SK-N-SH (cell line): ENCODE results near the gene FNDC3B. TPM values are rescaled to one million over a fixed set of nuclear protein-coding genes. Genes with fewer than 3 reads are reported as not detected.

Experiments used
- CTCF ChIA-PET: fragments of 300-600, 350-600 bp; formaldehyde crosslinking; extraction: SDS; loops from one replicate; lab custom pipeline; 2021; lab: Yijun Ruan, JAX
- POLR2A ChIA-PET: fragments of 350-600 bp; sonication (Branson Sonifier 250); formaldehyde crosslinking; extraction: SDS; loops from one replicate; lab custom pipeline; 2020; ENCODE audit warnings: antibody characterized with exemption, inconsistent platforms; lab: Yijun Ruan, JAX
- DNase-seq: peaks from one replicate; pipeline ENCODE4 v3.0.0; 2012
- H2AFZ ChIP-seq: fragments of 200-600 bp; sonication (generic); 2 replicates; pipeline ENCODE4 v1.8.1; 2016; ENCODE audit warnings: antibody characterized with exemption, mild to moderate bottlenecking, low read depth
- H3F3A ChIP-seq: fragments of 200-600 bp; sonication (generic); replicated peaks from 2 replicates; pipeline ENCODE3; 2016; ENCODE audit warnings: antibody characterized with exemption, mild to moderate bottlenecking; ENCODE audit not compliant: insufficient read depth
- H3K27ac ChIP-seq, 2 experiments: fragments of 200-500 bp in 1 of 2; fragments of 200-600 bp in 1 of 2; sonication (Bioruptor generic) in 1 of 2; sonication (generic), shearing (Covaris generic) in 1 of 2; 2 replicates each; pipeline versions ENCODE4 v1.5.1 to v1.6.1; 2014 to 2016; ENCODE audit warnings: low read depth in 2 of 2, inconsistent platforms in 1 of 2, low read length in 1 of 2, mild to moderate bottlenecking in 1 of 2, mixed read lengths in 1 of 2
- H3K27me3 ChIP-seq: fragments of 200-600 bp; sonication (generic), shearing (Covaris generic); 2 replicates; pipeline ENCODE4 v1.6.1; 2016; ENCODE audit warnings: mixed run types; ENCODE audit not compliant: insufficient read depth
- H3K36me3 ChIP-seq, 2 experiments: fragments of 200-500 bp in 1 of 2; fragments of 200-600 bp in 1 of 2; sonication (Bioruptor generic) in 1 of 2; sonication (generic) in 1 of 2; replicated peaks in 1 of 2; 2 replicates each; pipeline versions ENCODE3 to v1.5.1; 2014 to 2016; ENCODE audit warnings: low read length in 1 of 2, mild to moderate bottlenecking in 1 of 2; ENCODE audit not compliant: insufficient read depth in 2 of 2, control insufficient read depth in 1 of 2
- H3K4me1 ChIP-seq, 2 experiments: fragments of 200-500 bp in 1 of 2; fragments of 200-600 bp in 1 of 2; sonication (Bioruptor generic) in 1 of 2; sonication (generic), shearing (Covaris generic) in 1 of 2; 2 replicates each; pipeline versions ENCODE4 v1.5.1 to v1.6.1; 2014 to 2016; ENCODE audit warnings: low read depth in 1 of 2, low read length in 1 of 2, mixed run types in 1 of 2; ENCODE audit not compliant: insufficient read depth in 2 of 2, control insufficient read depth in 1 of 2
- H3K4me2 ChIP-seq: fragments of 200-600 bp; sonication (generic), shearing (Covaris generic); 2 replicates; pipeline ENCODE4 v1.6.1; 2017; ENCODE audit warnings: mixed run types
- H3K4me3 ChIP-seq, 2 experiments: fragments of 200-500 bp in 1 of 2; fragments of 200-600 bp in 1 of 2; sonication (Bioruptor generic) in 1 of 2; sonication (generic), shearing (Covaris generic) in 1 of 2; 2 replicates each; pipeline versions ENCODE4 v1.5.1 to v1.8.1; 2014 to 2016; ENCODE audit warnings: low read depth in 2 of 2, inconsistent platforms in 1 of 2, low read length in 1 of 2, mild to moderate bottlenecking in 1 of 2, mixed read lengths in 1 of 2, moderate library complexity in 1 of 2
- H3K79me2 ChIP-seq: fragments of 200-600 bp; sonication (generic); 2 replicates; pipeline ENCODE4 v1.8.1; 2017; ENCODE audit warnings: mild to moderate bottlenecking; ENCODE audit not compliant: insufficient read depth
- H3K9ac ChIP-seq: fragments of 200-600 bp; sonication (generic); 2 replicates; pipeline ENCODE4 v1.6.1; 2017; ENCODE audit warnings: mixed run types
- H3K9me2 ChIP-seq: fragments of 200-600 bp; sonication (generic); 2 replicates; pipeline ENCODE4 v1.6.1; 2017; ENCODE audit warnings: mixed run types
- H3K9me3 ChIP-seq: fragments of 200-600 bp; sonication (generic); 2 replicates; pipeline ENCODE4 v1.6.1; 2017; ENCODE audit warnings: mixed run types, mild to moderate bottlenecking, moderate library complexity
- H4K20me1 ChIP-seq: fragments of 200-600 bp; sonication (generic); 2 replicates; pipeline ENCODE4 v1.6.1; 2017; ENCODE audit warnings: mild to moderate bottlenecking, mixed run types; ENCODE audit not compliant: insufficient read depth
- CHD2 ChIP-seq: fragments of 150-350 bp; IDR thresholded peaks from 2 replicates; pipeline ENCODE4 v1.6.1; 2018; ENCODE audit warnings: low read length; ENCODE audit not compliant: partially characterized antibody
- FOSL2 ChIP-seq: IDR thresholded peaks from 2 replicates; pipeline ENCODE4 v1.4.0; 2012; ENCODE audit warnings: low read depth, mild to moderate bottlenecking, moderate library complexity, borderline replicate concordance
- FOXJ3 ChIP-seq: sonication (generic); formaldehyde crosslinking; IDR thresholded peaks from 2 replicates; pipeline ENCODE4 v1.5.1; 2020; ENCODE audit warnings: mild to moderate bottlenecking, missing genetic modification reagents
- FOXM1 ChIP-seq: IDR thresholded peaks from 2 replicates; pipeline ENCODE4 v1.4.0; 2012; ENCODE audit warnings: low read depth, mild to moderate bottlenecking
- JUND ChIP-seq: IDR thresholded peaks from 2 replicates; pipeline ENCODE4 v1.4.0; 2012
- NRF1 ChIP-seq: IDR thresholded peaks from 2 replicates; pipeline ENCODE4 v1.6.1; 2012; ENCODE audit warnings: low read depth, mild to moderate bottlenecking, low read length
- RAD21 ChIP-seq: IDR thresholded peaks from 2 replicates; pipeline ENCODE4 v1.6.1; 2012; ENCODE audit warnings: mild to moderate bottlenecking, low read length
- SMC3 ChIP-seq: IDR thresholded peaks from 2 replicates; pipeline ENCODE4 v1.6.1; 2012; ENCODE audit warnings: low read depth, low read length, improper control_type of control experiment
- TEAD4 ChIP-seq: IDR thresholded peaks from 2 replicates; pipeline ENCODE4 v1.4.0; 2012; ENCODE audit warnings: mild to moderate bottlenecking, borderline replicate concordance; ENCODE audit not compliant: insufficient read depth
- USF1 ChIP-seq: IDR thresholded peaks from 2 replicates; pipeline ENCODE4 v1.4.0; 2012; ENCODE audit warnings: low read depth, borderline replicate concordance
- USF2 ChIP-seq: fragments of 150-350 bp; IDR thresholded peaks from 2 replicates; pipeline ENCODE4 v1.6.1; 2017; ENCODE audit warnings: antibody characterized with exemption, low read length, low read depth, borderline replicate concordance
- YY1 ChIP-seq: IDR thresholded peaks from 2 replicates; pipeline ENCODE4 v1.4.0; 2012; ENCODE audit warnings: low read depth, mild to moderate bottlenecking
- WGBS: methylation state at CpG from one replicate; pipeline ENCODE4 v1.1.6; 2017; ENCODE audit warnings: low lambda C conversion rate; 5-methylcytosine and 5-hydroxymethylcytosine counted together
- polyA plus RNA-seq, 3 experiments: library from polyadenylated mRNA; depleted of rRNA; stranded (reverse); fragments of >200 nt; gene quantifications; 2 replicates each; pipeline ENCODE4 v1.2.3, GENCODE V29; 2012
- TF ChIP-seq, protein P1 (sequence below): IDR thresholded peaks from 2 replicates; pipeline ENCODE4 v1.4.0; 2012; ENCODE audit warnings: low read depth, borderline replicate concordance
- TF ChIP-seq, protein P2 (sequence below): fragments of 200-600 bp; sonication (generic); IDR thresholded peaks from 2 replicates; pipeline ENCODE4 v1.6.1; 2017; ENCODE audit warnings: antibody characterized with exemption, mild to moderate bottlenecking, moderate library complexity
- TF ChIP-seq, protein P3 (sequence below): IDR thresholded peaks from 2 replicates; pipeline ENCODE4 v1.4.0; 2012; ENCODE audit warnings: low read depth

The FNDC3B gene
- polyA plus RNA-seq, 1 of the 3 experiments (the other 2 are of a cell fraction): 10.4 TPM

DNA sequence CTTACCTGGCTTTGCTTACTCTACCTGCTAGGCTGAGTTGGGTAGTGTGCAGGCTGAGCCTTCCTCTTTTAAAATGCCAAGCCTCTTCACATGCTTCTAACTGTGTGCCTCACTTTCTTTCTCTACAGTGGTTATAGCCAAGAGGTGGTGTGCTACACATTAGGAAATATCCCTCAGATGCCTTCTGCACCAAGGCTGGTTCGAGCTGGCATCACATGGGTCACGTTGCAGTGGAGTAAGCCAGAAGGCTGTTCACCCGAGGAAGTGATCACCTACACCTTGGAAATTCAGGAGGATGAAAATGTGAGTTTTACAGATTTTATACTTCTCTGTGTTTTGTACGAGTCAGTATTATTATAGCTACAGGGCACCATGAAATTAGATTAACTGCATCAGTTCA, 291.0 kb downstream of the FNDC3B start:
- H3K4me1 ChIP-seq: peaks cover 0 to 14% of the 10 kb centered on the region in 2 experiments; a peak in 1 of 4 replicates
- H3K9me2 ChIP-seq: no peaks in the 10 kb centered on the region
- H3K27ac ChIP-seq: peak overlapping the region in 1 of 2 experiments; percentile 58; a peak in 2 of 4 replicates
- 90% methylated on average over 4 of the region's 4 CpGs for WGBS
- peaks cover 25% of the 10 kb centered on the region for H3F3A ChIP-seq
- H3K27me3 ChIP-seq: no peaks in the 10 kb centered on the region
- no peak for DNase-seq
- peaks cover 53 to 76% of the 10 kb centered on the region in 2 experiments for H3K36me3 ChIP-seq
- POLR2A ChIA-PET: interaction anchor here (0.8 kb wide), 1 partner anchor 43 kb away, joined by 3 read pairs; no protein-coding TSS in a partner anchor
- no peak overlapping the region for H3K4me3 ChIP-seq
- no peaks in the 10 kb centered on the region for H4K20me1 ChIP-seq
- peaks cover 11% of the 10 kb centered on the region for H3K79me2 ChIP-seq
- no peaks in the 10 kb centered on the region for H3K9me3 ChIP-seq
- CTCF ChIA-PET: interaction anchor here (0.7 to 4.6 kb wide), 5 partner anchors 9 to 295 kb away, joined by 3 to 47 read pairs (median 3); no protein-coding TSS in a partner anchor
- TF ChIP-seq, protein P1, sequence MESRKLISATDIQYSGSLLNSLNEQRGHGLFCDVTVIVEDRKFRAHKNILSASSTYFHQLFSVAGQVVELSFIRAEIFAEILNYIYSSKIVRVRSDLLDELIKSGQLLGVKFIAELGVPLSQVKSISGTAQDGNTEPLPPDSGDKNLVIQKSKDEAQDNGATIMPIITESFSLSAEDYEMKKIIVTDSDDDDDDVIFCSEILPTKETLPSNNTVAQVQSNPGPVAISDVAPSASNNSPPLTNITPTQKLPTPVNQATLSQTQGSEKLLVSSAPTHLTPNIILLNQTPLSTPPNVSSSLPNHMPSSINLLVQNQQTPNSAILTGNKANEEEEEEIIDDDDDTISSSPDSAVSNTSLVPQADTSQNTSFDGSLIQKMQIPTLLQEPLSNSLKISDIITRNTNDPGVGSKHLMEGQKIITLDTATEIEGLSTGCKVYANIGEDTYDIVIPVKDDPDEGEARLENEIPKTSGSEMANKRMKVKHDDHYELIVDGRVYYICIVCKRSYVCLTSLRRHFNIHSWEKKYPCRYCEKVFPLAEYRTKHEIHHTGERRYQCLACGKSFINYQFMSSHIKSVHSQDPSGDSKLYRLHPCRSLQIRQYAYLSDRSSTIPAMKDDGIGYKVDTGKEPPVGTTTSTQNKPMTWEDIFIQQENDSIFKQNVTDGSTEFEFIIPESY: no peak
- no peak for TF ChIP-seq NRF1
- TF ChIP-seq USF1: no peak
- TF ChIP-seq FOXJ3 (CRISPR knock-in tag): no peak
- no peak for TF ChIP-seq FOXM1
- no peak overlapping the region for H3K4me2 ChIP-seq
- no peak overlapping the region for H2AFZ ChIP-seq
- no peak overlapping the region for H3K9ac ChIP-seq

GRCh38 chr3:172332256-172333041, 293.1 kb downstream of the FNDC3B start:
- H3K79me2 ChIP-seq: peaks cover 13% of the 10 kb centered on the region
- peaks cover 0 to 9% of the 10 kb centered on the region in 2 experiments; a peak in 1 of 4 replicates for H3K4me1 ChIP-seq

More at GRCh38 chr3:172332256-172333041, 293.1 kb downstream of the FNDC3B start:
- no peaks in the 10 kb centered on the region for H3K9me2 ChIP-seq
- H3K27me3 ChIP-seq: no peaks in the 10 kb centered on the region
- TF ChIP-seq, protein P2, sequence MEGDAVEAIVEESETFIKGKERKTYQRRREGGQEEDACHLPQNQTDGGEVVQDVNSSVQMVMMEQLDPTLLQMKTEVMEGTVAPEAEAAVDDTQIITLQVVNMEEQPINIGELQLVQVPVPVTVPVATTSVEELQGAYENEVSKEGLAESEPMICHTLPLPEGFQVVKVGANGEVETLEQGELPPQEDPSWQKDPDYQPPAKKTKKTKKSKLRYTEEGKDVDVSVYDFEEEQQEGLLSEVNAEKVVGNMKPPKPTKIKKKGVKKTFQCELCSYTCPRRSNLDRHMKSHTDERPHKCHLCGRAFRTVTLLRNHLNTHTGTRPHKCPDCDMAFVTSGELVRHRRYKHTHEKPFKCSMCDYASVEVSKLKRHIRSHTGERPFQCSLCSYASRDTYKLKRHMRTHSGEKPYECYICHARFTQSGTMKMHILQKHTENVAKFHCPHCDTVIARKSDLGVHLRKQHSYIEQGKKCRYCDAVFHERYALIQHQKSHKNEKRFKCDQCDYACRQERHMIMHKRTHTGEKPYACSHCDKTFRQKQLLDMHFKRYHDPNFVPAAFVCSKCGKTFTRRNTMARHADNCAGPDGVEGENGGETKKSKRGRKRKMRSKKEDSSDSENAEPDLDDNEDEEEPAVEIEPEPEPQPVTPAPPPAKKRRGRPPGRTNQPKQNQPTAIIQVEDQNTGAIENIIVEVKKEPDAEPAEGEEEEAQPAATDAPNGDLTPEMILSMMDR: peak; percentile 93
- TF ChIP-seq RAD21: peak; percentile 78
- TF ChIP-seq USF1: no peak
- no peak for TF ChIP-seq YY1
- no peak for TF ChIP-seq FOSL2
- TF ChIP-seq SMC3: peak; percentile 72
- TF ChIP-seq, protein P3, sequence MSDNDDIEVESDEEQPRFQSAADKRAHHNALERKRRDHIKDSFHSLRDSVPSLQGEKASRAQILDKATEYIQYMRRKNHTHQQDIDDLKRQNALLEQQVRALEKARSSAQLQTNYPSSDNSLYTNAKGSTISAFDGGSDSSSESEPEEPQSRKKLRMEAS: 0 out of 2 replicates have a peak, but pooled peaks have one; percentile 33
- no peak for TF ChIP-seq USF2
- no peak for TF ChIP-seq JUND
- peak; percentile 23 for TF ChIP-seq CHD2
- no peak for TF ChIP-seq TEAD4
- TF ChIP-seq, all 33 proteins: peak for 5
- ChIA-PET POLR2A (interaction anchor here (0.9 to 1.2 kb wide), 2 partner anchors 16 to 290 kb away, joined by 3 to 5 read pairs; no protein-coding TSS in a partner anchor), CTCF (interaction anchor here (0.6 to 4.6 kb wide), 54 partner anchors 9 to 627 kb away, joined by 3 to 47 read pairs (median 4); partner anchors contain the start of gene PLD1)
- Histone ChIP-seq H3K4me3 (no peak overlapping the region; a peak in 1 of 4 replicates), H3K9me3 (no peaks in the 10 kb centered on the region), H3K27ac (peak overlapping the region; percentile 3 to 56; a peak in 2 of 4 replicates), H3F3A (peaks cover 32% of the 10 kb centered on the region), H4K20me1 (no peaks in the 10 kb centered on the region), H3K9ac (no peak overlapping the region), H2AFZ (no peak overlapping the region), H3K36me3 (peaks cover 57 to 73% of the 10 kb centered on the region in 2 experiments), H3K4me2 (no peak overlapping the region)
- WGBS: 53% methylated on average over 2 of the region's 2 CpGs
- peak; percentile 66 for DNase-seq
